GM18861 (cell line): ENCODE data around the gene AQP5.

Experiments used
- ATAC-seq: cut with Tn5 transposase; IDR thresholded peaks from one replicate; pipeline ENCODE4 v1.9.1; 2021; ENCODE audit not compliant: unreplicated experiment

AQP5 gene

GRCh38 chr12:49932023-49932422 lies 29.6 kb upstream of the AQP5 start:
- no peak for ATAC-seq

- ATAC-seq = no peak
These were observed 29.0 kb upstream of the AQP5 start for GRCh38 chr12:49932533-49933130.

GRCh38 chr12:49933796-49934195 lies 27.9 kb upstream of the AQP5 start:
- ATAC-seq = no peak

GRCh38 chr12:49934505-49934904 lies 27.2 kb upstream of the AQP5 start:
- ATAC-seq = no peak

GRCh38 chr12:49936925-49937324 lies 24.7 kb upstream of the AQP5 start:
- ATAC-seq = no peak

- no peak for ATAC-seq
These were observed 23.9 kb upstream of the AQP5 start for GRCh38 chr12:49937639-49938300.

- no peak for ATAC-seq
These were observed 22.4 kb upstream of the AQP5 start for GRCh38 chr12:49939307-49939706.

GRCh38 chr12:49939707-49940106 lies 22.0 kb upstream of the AQP5 start:
- no peak for ATAC-seq

- ATAC-seq = no peak
These were observed 19.8 kb upstream of the AQP5 start for GRCh38 chr12:49941556-49942511.

GRCh38 chr12:49942512-49942893 lies 19.2 kb upstream of the AQP5 start:
- no peak for ATAC-seq

GRCh38 chr12:49942921-49943624 lies 18.6 kb upstream of the AQP5 start:
- no peak for ATAC-seq

- no peak for ATAC-seq
These were observed 18.1 kb upstream of the AQP5 start for GRCh38 chr12:49943625-49943960.

GRCh38 chr12:49944046-49944445 lies 17.6 kb upstream of the AQP5 start:
- ATAC-seq = no peak

GRCh38 chr12:49944718-49945117 lies 17.0 kb upstream of the AQP5 start:
- no peak for ATAC-seq

- peak; percentile 76 for ATAC-seq
These were observed 16.1 kb upstream of the AQP5 start for GRCh38 chr12:49945394-49946080.

- no peak for ATAC-seq
These were observed 15.6 kb upstream of the AQP5 start for GRCh38 chr12:49946086-49946485.

GRCh38 chr12:49946497-49946896 lies 15.2 kb upstream of the AQP5 start:
- no peak for ATAC-seq

- ATAC-seq = no peak
These were observed 14.0 kb upstream of the AQP5 start for GRCh38 chr12:49947593-49948226.

- ATAC-seq = no peak
These were observed 12.5 kb upstream of the AQP5 start for GRCh38 chr12:49948866-49949845.
